ENCODE measurements around the gene PSMG3. TPM values are rescaled to one million over a fixed set of nuclear protein-coding genes. Genes with fewer than 3 reads are reported as not detected.

The PSMG3 gene
- total RNA-seq, 4 donors from 2014 or later = 36.3 to 42.3 (median 39.5) TPM

DNA sequence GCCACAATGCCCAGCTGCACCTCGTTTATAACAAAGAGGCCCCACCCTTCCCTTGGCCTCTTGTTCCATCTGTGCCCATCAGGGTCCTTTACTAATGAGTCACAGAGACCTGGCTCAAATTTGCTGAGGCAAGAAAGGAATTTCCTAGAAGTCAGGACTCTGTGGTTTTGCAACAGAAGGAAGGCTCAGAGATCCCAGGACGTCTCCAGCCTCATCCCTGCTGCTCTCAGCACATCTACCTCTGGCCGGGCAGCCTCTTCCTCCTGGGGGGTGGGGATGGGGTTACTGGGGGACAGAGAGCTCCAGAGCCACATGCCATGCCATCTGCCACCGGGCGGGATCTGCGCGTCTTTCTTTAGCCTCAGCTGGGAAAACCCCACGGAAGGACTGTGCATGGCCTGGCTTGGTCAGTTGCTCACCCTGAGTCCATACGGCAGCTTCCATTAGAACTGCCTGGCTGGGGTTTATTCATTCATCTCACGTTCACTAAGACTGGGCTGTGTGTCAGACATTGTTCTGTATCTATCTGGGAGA, 41.9 kb upstream of the PSMG3 start:
- TF ChIP-seq, protein P1, sequence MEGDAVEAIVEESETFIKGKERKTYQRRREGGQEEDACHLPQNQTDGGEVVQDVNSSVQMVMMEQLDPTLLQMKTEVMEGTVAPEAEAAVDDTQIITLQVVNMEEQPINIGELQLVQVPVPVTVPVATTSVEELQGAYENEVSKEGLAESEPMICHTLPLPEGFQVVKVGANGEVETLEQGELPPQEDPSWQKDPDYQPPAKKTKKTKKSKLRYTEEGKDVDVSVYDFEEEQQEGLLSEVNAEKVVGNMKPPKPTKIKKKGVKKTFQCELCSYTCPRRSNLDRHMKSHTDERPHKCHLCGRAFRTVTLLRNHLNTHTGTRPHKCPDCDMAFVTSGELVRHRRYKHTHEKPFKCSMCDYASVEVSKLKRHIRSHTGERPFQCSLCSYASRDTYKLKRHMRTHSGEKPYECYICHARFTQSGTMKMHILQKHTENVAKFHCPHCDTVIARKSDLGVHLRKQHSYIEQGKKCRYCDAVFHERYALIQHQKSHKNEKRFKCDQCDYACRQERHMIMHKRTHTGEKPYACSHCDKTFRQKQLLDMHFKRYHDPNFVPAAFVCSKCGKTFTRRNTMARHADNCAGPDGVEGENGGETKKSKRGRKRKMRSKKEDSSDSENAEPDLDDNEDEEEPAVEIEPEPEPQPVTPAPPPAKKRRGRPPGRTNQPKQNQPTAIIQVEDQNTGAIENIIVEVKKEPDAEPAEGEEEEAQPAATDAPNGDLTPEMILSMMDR (IDR thresholded peaks at IDR 0.05) = no peak
- TF ChIP-seq EP300 (IDR thresholded peaks at IDR 0.05) (no peak), POLR2A (IDR thresholded peaks at IDR 0.05) (no peak)
- 23 to 39% methylated on average over 10 of the region's 10 CpGs for WGBS, 2 donors
- H3K36me3 ChIP-seq = no peaks in the 10 kb centered on the region

DNA sequence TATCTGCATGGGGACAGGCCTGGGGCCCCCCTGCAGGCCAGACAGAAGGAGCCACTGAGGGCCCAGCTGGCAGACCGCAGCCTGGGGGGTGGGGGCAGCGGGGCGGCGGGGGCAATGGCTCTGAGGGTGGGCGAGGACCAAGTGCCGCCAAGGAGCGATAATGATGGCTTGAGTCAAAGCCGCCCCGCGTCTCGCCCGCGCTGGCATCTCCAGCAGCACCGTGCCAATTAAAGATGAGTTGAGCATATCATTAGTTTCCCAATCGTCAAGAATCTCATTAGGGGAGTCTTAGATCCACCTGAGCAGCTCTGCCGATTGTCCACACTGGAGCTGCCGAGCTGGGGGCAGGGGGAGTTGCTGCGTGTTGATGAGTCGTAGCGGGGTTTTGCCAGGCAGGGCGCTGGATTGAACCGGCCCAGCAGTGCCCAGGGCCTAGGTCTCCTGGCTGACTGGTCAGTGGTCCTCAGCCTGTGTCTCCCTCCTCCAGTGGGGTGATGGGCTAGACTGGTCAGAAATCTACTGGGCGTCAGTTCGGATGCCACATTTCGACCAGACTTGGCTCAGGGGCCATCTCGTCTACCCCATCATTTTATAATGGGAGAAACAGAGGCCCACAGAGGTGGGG, 41.0 kb upstream of the PSMG3 start:
- H3K4me1 ChIP-seq = no peaks in the 10 kb centered on the region
- no peak for DNase-seq (ENCODE audit: low spot score in 2 of 2)
- H3K27me3 ChIP-seq = peaks cover 0 to 53% of the 10 kb centered on the region in 2 donors
- WGBS, 2 donors = 92 to 93% methylated on average over 23 to 26 of the region's 26 CpGs
- no peak overlapping the region for H3K4me3 ChIP-seq
- H3K9me3 ChIP-seq = no peaks in the 10 kb centered on the region
- TF ChIP-seq, protein P1 (IDR thresholded peaks at IDR 0.05) = no peak
- TF ChIP-seq POLR2A (IDR thresholded peaks at IDR 0.05) (no peak), EP300 (IDR thresholded peaks at IDR 0.05) (no peak)
- H3K36me3 ChIP-seq = no peaks in the 10 kb centered on the region
- H3K27ac ChIP-seq = no peak overlapping the region

More for the DNA sequence above, 41.9 kb upstream of the PSMG3 start:
- Histone ChIP-seq H3K4me1 (no peaks in the 10 kb centered on the region), H3K27me3 (peaks cover 0 to 46% of the 10 kb centered on the region in 2 donors), H3K9me3 (no peaks in the 10 kb centered on the region), H3K4me3 (no peak overlapping the region), H3K27ac (no peak overlapping the region)
- DNase-seq (ENCODE audit: low spot score in 2 of 2) = no peak

DNA sequence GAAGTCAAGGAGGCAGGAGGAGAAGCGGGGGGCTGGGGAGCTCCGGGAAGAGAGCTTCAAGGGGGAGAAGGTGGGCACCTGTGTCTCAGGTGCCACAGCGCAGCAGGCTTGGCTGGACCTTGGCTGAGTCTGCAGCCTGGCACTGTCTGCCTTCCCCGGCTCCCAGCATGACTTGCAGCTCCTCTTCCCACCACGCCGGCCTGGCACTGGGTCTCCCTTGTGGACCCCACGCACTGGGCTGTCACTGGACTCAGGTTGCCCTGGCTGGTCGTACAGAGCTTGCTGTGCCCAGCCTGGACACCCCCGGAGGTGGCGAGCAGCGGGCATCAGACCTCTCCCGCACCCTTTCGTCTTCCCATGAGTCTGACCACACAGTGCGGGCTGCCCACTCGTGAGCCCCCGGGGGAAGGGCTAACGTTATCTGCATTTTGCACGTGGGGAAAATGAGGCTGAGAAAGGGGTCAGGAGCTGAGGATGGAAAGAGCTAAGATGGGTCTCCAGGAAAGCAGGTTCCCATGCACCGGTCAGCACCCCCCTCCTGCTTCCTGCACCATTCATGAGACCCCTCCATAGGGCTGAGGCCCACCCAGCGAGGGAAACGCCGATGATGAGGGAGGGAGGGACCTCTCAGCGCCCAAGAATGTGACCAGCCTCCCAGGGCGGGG, 40.3 kb upstream of the PSMG3 start:
- Histone ChIP-seq H3K27ac (no peak overlapping the region), H3K36me3 (no peaks in the 10 kb centered on the region), H3K4me3 (no peak overlapping the region), H3K9me3 (no peaks in the 10 kb centered on the region), H3K27me3 (peaks cover 0 to 59% of the 10 kb centered on the region in 2 donors), H3K4me1 (no peaks in the 10 kb centered on the region)
- 72 to 73% methylated on average over 23 to 24 of the region's 24 CpGs for WGBS, 2 donors
- TF ChIP-seq, protein P1 (IDR thresholded peaks at IDR 0.05) = no peak
- no peak for TF ChIP-seq POLR2A (IDR thresholded peaks at IDR 0.05)
- no peak for DNase-seq (ENCODE audit: low spot score in 2 of 2)

DNA sequence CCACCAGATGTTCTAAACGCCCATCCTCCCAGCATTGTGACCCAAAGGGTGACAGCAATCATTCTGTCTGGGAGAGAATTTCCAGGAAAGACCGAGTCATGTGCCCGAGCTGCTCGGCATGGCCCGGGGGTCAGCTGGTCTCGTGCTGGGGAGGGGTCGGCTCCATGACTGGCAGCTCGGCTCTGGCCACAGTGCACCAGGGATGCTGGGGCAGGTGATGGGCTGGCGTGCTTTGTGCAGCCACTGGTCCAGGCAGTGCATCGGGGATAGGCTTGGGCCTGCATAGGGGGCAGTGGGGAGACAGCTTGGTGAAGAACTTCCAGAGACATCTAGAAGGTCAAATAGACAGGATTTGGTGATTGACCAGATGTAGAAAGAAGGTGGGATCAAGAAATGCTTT, 39.2 kb upstream of the PSMG3 start:
- H3K9me3 ChIP-seq = no peaks in the 10 kb centered on the region
- H3K27ac ChIP-seq = no peak overlapping the region
- no peak overlapping the region for H3K4me3 ChIP-seq
- no peak for DNase-seq (ENCODE audit: low spot score in 2 of 2)
- TF ChIP-seq EP300 (IDR thresholded peaks at IDR 0.05) (no peak), POLR2A (IDR thresholded peaks at IDR 0.05) (no peak)
- TF ChIP-seq, protein P1 (IDR thresholded peaks at IDR 0.05) = no peak
- H3K36me3 ChIP-seq = no peaks in the 10 kb centered on the region
- 45 to 59% methylated on average over 9 to 10 of the region's 10 CpGs for WGBS, 2 donors
- peaks cover 0 to 68% of the 10 kb centered on the region in 2 donors for H3K27me3 ChIP-seq
- no peaks in the 10 kb centered on the region for H3K4me1 ChIP-seq

DNA sequence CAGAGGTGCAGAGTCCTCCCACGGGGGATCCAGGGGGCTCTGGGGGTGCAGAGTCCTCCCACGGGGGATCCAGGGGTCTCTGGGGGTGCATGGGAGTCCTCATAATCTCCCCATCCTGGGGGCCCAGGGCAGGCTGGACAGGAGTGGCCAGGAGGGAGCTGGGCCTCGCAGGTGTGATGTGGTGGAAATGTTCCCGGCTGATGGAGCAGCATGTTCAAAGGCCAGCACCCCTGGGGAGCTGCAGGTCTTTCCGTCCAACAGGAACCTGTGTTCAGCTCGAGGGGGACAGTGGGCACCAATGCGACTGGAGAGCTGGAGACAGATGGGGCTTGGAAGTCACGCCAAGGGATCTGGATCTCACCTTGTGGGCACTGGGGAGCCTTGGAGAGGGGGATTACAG, 38.5 kb upstream of the PSMG3 start:
- no peaks in the 10 kb centered on the region for H3K9me3 ChIP-seq
- no peaks in the 10 kb centered on the region for H3K4me1 ChIP-seq
- WGBS, 2 donors = 82 to 83% methylated on average over 7 to 8 of the region's 8 CpGs
- no peak overlapping the region for H3K27ac ChIP-seq
- peaks cover 0 to 75% of the 10 kb centered on the region in 2 donors for H3K27me3 ChIP-seq
- H3K4me3 ChIP-seq = no peak overlapping the region
- H3K36me3 ChIP-seq = no peaks in the 10 kb centered on the region
- TF ChIP-seq, protein P1 (IDR thresholded peaks at IDR 0.05) = no peak
- TF ChIP-seq EP300 (IDR thresholded peaks at IDR 0.05) (no peak), POLR2A (IDR thresholded peaks at IDR 0.05) (no peak)
- no peak for DNase-seq (ENCODE audit: low spot score in 2 of 2)
